ENCODE results near the gene CHST11. TPM values are rescaled to one million over a fixed set of nuclear protein-coding genes. Genes with fewer than 3 reads are reported as not detected.

Gene CHST11
- total and polyA plus RNA-seq, 9 of the 15 experiments (the other 6 are each of a cell fraction or from before 2014, with no cell fraction given) = 2.3 to 38.7 (median 15.0) TPM

DNA sequence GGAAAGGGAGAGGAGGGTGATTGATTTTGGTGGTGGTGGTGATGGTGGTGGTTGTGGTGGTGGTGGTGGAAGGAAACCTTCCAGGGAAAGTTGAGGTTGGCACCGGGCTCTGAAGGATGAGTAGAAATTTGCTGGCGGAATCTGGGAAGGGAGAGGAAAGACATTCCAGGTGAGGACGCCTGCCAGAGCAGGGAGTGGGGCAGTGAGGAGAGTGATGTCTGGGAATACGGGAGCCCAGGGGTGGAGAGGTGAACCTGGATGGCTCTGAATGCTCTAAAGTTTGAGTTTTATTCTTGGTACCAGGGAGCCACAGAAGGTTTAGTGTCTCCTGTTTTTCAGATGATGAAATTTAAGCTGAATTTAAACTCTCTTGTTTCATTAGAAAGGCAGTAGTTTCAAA is 16.0 kb downstream of the CHST11 start (continued):
- no peak for TF ChIP-seq YY1 (IDR thresholded peaks at IDR 0.05; ENCODE audit: borderline replicate concordance in 1 of 3, control insufficient read depth in 1 of 3, extremely low read depth in 1 of 3, insufficient read depth in 3 of 3, insufficient read length in 1 of 3, insufficient replicate concordance in 2 of 3, low read depth in 1 of 3, low read length in 2 of 3)
- TF ChIP-seq, protein P1, sequence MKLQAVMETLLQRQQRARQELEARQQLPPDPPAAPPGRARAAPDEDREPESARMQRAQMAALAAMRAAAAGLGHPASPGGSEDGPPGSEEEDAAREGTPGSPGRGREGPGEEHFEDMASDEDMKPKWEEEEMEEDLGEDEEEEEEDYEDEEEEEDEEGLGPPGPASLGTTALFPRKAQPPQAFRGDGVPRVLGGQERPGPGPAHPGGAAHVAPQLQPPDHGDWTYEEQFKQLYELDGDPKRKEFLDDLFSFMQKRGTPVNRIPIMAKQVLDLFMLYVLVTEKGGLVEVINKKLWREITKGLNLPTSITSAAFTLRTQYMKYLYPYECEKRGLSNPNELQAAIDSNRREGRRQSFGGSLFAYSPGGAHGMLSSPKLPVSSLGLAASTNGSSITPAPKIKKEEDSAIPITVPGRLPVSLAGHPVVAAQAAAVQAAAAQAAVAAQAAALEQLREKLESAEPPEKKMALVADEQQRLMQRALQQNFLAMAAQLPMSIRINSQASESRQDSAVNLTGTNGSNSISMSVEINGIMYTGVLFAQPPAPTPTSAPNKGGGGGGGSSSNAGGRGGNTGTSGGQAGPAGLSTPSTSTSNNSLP (IDR thresholded peaks at IDR 0.05; ENCODE audit: borderline replicate concordance, low read depth, low read length) = no peak

DNA sequence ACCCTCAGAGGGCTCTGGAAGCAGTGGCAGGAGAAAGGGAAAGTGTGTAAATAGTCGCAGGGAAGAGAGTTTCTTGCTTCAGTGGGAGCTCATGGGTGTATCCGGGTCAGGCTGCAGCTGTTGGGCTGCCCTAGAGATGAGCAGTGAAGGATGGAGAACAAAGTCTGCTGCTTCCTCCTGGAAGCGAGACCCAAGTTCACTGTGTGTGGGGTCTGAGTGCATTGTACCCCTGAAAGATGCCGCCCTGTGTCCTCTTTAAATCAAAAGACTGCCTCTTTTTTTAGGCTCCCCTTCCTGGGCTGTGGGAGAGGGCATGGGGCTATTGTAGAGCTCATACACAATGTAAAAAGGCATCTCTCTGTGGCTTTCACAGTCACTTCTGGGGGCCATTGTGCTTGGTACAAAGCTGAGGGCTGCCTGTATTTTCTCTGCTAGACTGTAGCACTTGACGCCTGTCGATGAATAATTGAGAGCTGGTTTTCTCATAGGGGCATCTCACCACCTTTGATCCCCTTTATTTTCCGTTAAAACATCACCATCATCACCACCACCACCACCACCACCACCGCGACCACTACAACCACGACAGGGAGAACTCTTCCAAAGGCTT is 16.7 kb downstream of the CHST11 start:
- Histone ChIP-seq H3K4me1 (replicated peaks in 1 of 2; ENCODE audit: control insufficient read depth in 2 of 2, insufficient read depth in 2 of 2, low read length in 2 of 2) (peaks cover under 1 to 35% of the 10 kb centered on the region in 2 experiments), H4K20me1 (replicated peaks; ENCODE audit: control insufficient read depth, insufficient read depth, low read length) (no peaks in the 10 kb centered on the region), H3K9me3 (replicated peaks; ENCODE audit: control insufficient read depth, insufficient read depth, low read depth, low read length) (no peaks in the 10 kb centered on the region), H3K9me1 (ENCODE audit: control insufficient read depth, insufficient read depth, low read length) (no peaks in the 10 kb centered on the region), H3K4me2 (ENCODE audit: insufficient read depth, low read length) (no peak overlapping the region), H3K36me3 (ENCODE audit: control insufficient read depth, insufficient read depth, low read length) (peaks cover 7% of the 10 kb centered on the region), H3K9ac (ENCODE audit: insufficient read depth in 1 of 2, low read depth in 2 of 2, low read length in 2 of 2) (peak overlapping the region in 1 of 2 experiments; percentile 22; a peak in 1 of 4 replicates), H3K27me3 (ENCODE audit: control insufficient read depth in 2 of 2, insufficient read depth in 2 of 2, low read length in 2 of 2) (no peaks in the 10 kb centered on the region), H3K27ac (ENCODE audit: extremely low read depth, low read depth, low read length) (no peak overlapping the region), H3K79me2 (ENCODE audit: control insufficient read depth, insufficient read depth, low read length) (peaks cover 91% of the 10 kb centered on the region), H3K4me3 (no peak overlapping the region), H2AFZ (ENCODE audit: low read depth, low read length) (no peak overlapping the region)
- DNase-seq (ENCODE audit: extremely low read depth in 1 of 4, low spot score in 3 of 4) (no peak), FAIRE-seq (no peak), ATAC-seq (peak; percentile 44)
- no TSS peak for BruUV-seq (replicated peaks)
- POLR2A ChIA-PET = interaction anchor here (0.6 to 4.0 kb wide), 2 partner anchors 11 to 14 kb away, joined by 3 to 19 read pairs; no protein-coding TSS in a partner anchor
- intact Hi-C loops (cut with micrococcal nuclease) = no loop called here
- CTCF ChIA-PET (ENCODE audit: low intra/inter-chr PET ratio) = no interaction called here
- in situ Hi-C loops (cut with MboI) = no loop called here
- WGBS (ENCODE audit: insufficient coverage, low coverage, missing lambda C conversion rate) = 66% methylated on average over 10 of the region's 10 CpGs
- TF ChIP-seq HNRNPK (IDR thresholded peaks at IDR 0.05; ENCODE audit: low read depth, low read length, poor library complexity, severe bottlenecking) (no peak), DMBX1 (CRISPR knock-in tag; IDR thresholded peaks at IDR 0.05; ENCODE audit: borderline replicate concordance) (no peak), SIN3A (IDR thresholded peaks at IDR 0.05; ENCODE audit: borderline replicate concordance in 2 of 2, control insufficient read depth in 1 of 2, low read depth in 2 of 2, low read length in 2 of 2) (no peak), RBM34 (IDR thresholded peaks at IDR 0.05; ENCODE audit: borderline replicate concordance, insufficient read depth, low read length) (no peak), ZNF175 (CRISPR knock-in tag; IDR thresholded peaks at IDR 0.05; ENCODE audit: low read depth) (no peak), POLR3A (IDR thresholded peaks at IDR 0.05; ENCODE audit: borderline replicate concordance, extremely low read depth, insufficient read depth, insufficient read length) (no peak), ZNF274 (IDR thresholded peaks at IDR 0.05; ENCODE audit: borderline replicate concordance, low read depth, low read length) (no peak), TFAM (CRISPR knock-in tag; conservative IDR thresholded peaks at IDR 0.05) (no peak)
- TF ChIP-seq, protein P2, sequence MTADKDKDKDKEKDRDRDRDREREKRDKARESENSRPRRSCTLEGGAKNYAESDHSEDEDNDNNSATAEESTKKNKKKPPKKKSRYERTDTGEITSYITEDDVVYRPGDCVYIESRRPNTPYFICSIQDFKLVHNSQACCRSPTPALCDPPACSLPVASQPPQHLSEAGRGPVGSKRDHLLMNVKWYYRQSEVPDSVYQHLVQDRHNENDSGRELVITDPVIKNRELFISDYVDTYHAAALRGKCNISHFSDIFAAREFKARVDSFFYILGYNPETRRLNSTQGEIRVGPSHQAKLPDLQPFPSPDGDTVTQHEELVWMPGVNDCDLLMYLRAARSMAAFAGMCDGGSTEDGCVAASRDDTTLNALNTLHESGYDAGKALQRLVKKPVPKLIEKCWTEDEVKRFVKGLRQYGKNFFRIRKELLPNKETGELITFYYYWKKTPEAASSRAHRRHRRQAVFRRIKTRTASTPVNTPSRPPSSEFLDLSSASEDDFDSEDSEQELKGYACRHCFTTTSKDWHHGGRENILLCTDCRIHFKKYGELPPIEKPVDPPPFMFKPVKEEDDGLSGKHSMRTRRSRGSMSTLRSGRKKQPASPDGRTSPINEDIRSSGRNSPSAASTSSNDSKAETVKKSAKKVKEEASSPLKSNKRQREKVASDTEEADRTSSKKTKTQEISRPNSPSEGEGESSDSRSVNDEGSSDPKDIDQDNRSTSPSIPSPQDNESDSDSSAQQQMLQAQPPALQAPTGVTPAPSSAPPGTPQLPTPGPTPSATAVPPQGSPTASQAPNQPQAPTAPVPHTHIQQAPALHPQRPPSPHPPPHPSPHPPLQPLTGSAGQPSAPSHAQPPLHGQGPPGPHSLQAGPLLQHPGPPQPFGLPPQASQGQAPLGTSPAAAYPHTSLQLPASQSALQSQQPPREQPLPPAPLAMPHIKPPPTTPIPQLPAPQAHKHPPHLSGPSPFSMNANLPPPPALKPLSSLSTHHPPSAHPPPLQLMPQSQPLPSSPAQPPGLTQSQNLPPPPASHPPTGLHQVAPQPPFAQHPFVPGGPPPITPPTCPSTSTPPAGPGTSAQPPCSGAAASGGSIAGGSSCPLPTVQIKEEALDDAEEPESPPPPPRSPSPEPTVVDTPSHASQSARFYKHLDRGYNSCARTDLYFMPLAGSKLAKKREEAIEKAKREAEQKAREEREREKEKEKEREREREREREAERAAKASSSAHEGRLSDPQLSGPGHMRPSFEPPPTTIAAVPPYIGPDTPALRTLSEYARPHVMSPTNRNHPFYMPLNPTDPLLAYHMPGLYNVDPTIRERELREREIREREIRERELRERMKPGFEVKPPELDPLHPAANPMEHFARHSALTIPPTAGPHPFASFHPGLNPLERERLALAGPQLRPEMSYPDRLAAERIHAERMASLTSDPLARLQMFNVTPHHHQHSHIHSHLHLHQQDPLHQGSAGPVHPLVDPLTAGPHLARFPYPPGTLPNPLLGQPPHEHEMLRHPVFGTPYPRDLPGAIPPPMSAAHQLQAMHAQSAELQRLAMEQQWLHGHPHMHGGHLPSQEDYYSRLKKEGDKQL (CRISPR knock-in tag; IDR thresholded peaks at IDR 0.05; ENCODE audit: borderline replicate concordance) = no peak
